Spinal cord (tissue), 10 donors: ENCODE measurements around the gene INPP5F. TPM values are rescaled to one million over a fixed set of nuclear protein-coding genes. Genes with fewer than 3 reads are reported as not detected.

Source experiments
- DNase-seq, 6 donors: peaks; one replicate each; pipeline versions ENCODE4 v3.0.0 to v3.0.0-alpha.2; 2013 to 2015; ENCODE audit warnings: low spot score in 6 of 6, low read depth in 4 of 6
- H3K27ac ChIP-seq: one replicate; pipeline ENCODE4 v1.5.1; 2013; ENCODE audit warnings: low read depth, low read length, control low read depth
- H3K27me3 ChIP-seq: one replicate; pipeline ENCODE4 v1.6.1; 2013; ENCODE audit warnings: low read length; ENCODE audit not compliant: control insufficient read depth, insufficient read depth
- H3K36me3 ChIP-seq: one replicate; pipeline ENCODE4 v1.6.1; 2013; ENCODE audit warnings: low read length; ENCODE audit not compliant: control insufficient read depth, insufficient read depth
- H3K4me1 ChIP-seq: one replicate; pipeline ENCODE4 v1.6.1; 2013; ENCODE audit warnings: low read length; ENCODE audit not compliant: control insufficient read depth, insufficient read depth
- H3K4me3 ChIP-seq: one replicate; pipeline ENCODE4 v1.5.1; 2013; ENCODE audit warnings: low read depth, low read length, control low read depth
- H3K9me3 ChIP-seq: one replicate; pipeline ENCODE4 v1.6.1; 2013; ENCODE audit warnings: low read length; ENCODE audit not compliant: control insufficient read depth, insufficient read depth
- WGBS: methylation state at CpG from one replicate; pipeline ENCODE4 v1.1.5; 2013; ENCODE audit warnings: missing lambda C conversion rate; ENCODE audit not compliant: insufficient coverage; 5-methylcytosine and 5-hydroxymethylcytosine counted together
- long read RNA-seq, 4 donors: transcript quantifications; one replicate each; lab custom pipeline, GENCODE V29; 2026
- polyA plus RNA-seq, 2 donors: library from polyadenylated mRNA; unstranded; fragments of 120-200 nt; gene quantifications; one replicate each; pipeline ENCODE4 v1.2.1, GENCODE V29; 2013; ENCODE audit not compliant: insufficient read length in 2 of 2
- total RNA-seq, 2 donors: library from RNA; depleted of rRNA in 1 of 2; stranded (reverse); fragments of 120-200 nt in 1 of 2; fragments of >200 nt in 1 of 2; gene quantifications; one replicate each; pipeline versions ENCODE4 v1.2.3 to v1.2.4, GENCODE V29; 2013 to 2014
- donor health status: healthy.

The INPP5F gene, protein sequence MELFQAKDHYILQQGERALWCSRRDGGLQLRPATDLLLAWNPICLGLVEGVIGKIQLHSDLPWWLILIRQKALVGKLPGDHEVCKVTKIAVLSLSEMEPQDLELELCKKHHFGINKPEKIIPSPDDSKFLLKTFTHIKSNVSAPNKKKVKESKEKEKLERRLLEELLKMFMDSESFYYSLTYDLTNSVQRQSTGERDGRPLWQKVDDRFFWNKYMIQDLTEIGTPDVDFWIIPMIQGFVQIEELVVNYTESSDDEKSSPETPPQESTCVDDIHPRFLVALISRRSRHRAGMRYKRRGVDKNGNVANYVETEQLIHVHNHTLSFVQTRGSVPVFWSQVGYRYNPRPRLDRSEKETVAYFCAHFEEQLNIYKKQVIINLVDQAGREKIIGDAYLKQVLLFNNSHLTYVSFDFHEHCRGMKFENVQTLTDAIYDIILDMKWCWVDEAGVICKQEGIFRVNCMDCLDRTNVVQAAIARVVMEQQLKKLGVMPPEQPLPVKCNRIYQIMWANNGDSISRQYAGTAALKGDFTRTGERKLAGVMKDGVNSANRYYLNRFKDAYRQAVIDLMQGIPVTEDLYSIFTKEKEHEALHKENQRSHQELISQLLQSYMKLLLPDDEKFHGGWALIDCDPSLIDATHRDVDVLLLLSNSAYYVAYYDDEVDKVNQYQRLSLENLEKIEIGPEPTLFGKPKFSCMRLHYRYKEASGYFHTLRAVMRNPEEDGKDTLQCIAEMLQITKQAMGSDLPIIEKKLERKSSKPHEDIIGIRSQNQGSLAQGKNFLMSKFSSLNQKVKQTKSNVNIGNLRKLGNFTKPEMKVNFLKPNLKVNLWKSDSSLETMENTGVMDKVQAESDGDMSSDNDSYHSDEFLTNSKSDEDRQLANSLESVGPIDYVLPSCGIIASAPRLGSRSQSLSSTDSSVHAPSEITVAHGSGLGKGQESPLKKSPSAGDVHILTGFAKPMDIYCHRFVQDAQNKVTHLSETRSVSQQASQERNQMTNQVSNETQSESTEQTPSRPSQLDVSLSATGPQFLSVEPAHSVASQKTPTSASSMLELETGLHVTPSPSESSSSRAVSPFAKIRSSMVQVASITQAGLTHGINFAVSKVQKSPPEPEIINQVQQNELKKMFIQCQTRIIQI
- 100 to 1,000 TPM in 1 of 2 donors, 10 to 100 TPM in 1; 99.5 to 350 TPM for total RNA-seq
- 100 to 1,000 TPM; 274 to 328 TPM for polyA plus RNA-seq
- long read RNA-seq, donor 1, full-length matches to known transcripts: 53 of 58 reads
- long read RNA-seq, donor 1, partial matches to known transcripts: 5 of 58 reads
- long read RNA-seq, donor 1, other reads (novel, unspliced or antisense): 0 of 58 reads
- long read RNA-seq, donor 2, transcript INPP5F-202 (6 exons, 3,704 nt): major isoform, 12 of 89 reads
- long read RNA-seq, donor 2, partial matches to known transcripts: 77 of 89 reads
- long read RNA-seq, donor 2, other reads (novel, unspliced or antisense): 0 of 89 reads
- long read RNA-seq, donor 3, transcript INPP5F-202 (6 exons, 3,704 nt): major isoform, 19 of 52 reads
- long read RNA-seq, donor 3, partial matches to known transcripts: 33 of 52 reads
- long read RNA-seq, donor 3, other reads (novel, unspliced or antisense): 0 of 52 reads
- long read RNA-seq, donor 4, full-length matches to known transcripts: 3 of 3 reads
- long read RNA-seq, donor 4, partial matches to known transcripts: 0 of 3 reads
- long read RNA-seq, donor 4, other reads (novel, unspliced or antisense): 0 of 3 reads

- H3K9me3 ChIP-seq: no peaks in the 10 kb centered on the region
- no peaks in the 10 kb centered on the region for H3K27me3 ChIP-seq
- peak; percentile 86 to 100 (median 96) for DNase-seq
- H3K36me3 ChIP-seq: peaks cover 2% of the 10 kb centered on the region
- peaks cover 17% of the 10 kb centered on the region for H3K4me1 ChIP-seq
- WGBS: under 1% methylated on average over 95 of the region's 95 CpGs
- peak within 1 kb of the TSS; percentile 91 for H3K27ac ChIP-seq
- peak within 1 kb of the TSS; percentile 70 for H3K4me3 ChIP-seq
These were observed at the start of gene INPP5F for GRCh38 chr10:119725828-119726675. Gene INPP5F, plus strand, starts transcription at chr10:119726050. Its CDS starts 213 bp downstream, at chr10:119726263.

GRCh38 chr10:119677126-119677525, 48.7 kb upstream of the INPP5F start:
- Histone ChIP-seq H3K9me3 (no peaks in the 10 kb centered on the region), H3K4me3 (no peak overlapping the region), H3K27me3 (no peaks in the 10 kb centered on the region), H3K27ac (no peak overlapping the region), H3K4me1 (no peaks in the 10 kb centered on the region), H3K36me3 (peaks cover 22% of the 10 kb centered on the region)
- DNase-seq: no peak
- WGBS: 100% methylated on average over 1 of the region's 6 CpGs

DNA sequence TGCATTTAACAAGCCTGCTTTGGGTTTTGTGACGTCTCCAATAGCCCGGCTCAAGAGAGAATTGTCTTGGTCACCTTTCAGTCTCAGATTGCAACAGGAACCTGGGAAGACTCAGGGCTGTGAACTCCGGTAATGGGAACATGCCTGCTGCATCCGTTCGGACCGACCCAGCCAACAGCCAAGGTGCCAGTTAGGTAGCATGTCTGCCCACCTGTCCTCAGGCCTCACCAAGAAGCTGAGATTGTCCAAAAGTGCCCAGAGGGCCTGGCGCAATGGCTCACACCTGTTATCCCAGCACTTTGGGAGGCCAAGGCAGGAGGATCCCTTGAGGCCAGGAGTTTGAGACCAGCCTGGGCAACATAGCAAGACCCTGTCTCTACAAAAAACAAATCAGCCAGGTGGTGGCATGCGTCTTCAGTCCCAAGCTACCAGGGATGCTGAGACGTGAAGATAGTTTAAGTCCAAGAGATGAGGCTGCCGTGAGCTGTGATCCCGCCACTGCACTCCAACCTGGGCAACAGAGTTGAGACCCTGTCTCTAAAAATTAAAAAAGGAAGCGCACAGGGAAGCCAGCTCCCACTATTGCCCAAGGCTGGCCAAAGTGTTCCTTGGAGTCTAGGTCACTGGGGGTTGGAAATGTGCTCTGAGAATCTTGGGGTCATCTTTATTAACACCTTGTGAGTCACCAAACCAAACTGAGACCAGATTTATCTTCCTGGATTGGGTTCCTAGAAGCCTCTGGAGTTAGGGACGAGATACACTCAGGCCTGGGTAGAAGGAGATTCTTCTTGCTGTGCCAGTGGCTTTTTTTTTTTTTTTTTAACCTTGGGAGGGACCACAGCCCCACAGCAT, 47.7 kb upstream of the INPP5F start:
- WGBS: 94% methylated on average over 11 of the region's 13 CpGs
- no peak overlapping the region for H3K27ac ChIP-seq

DNA sequence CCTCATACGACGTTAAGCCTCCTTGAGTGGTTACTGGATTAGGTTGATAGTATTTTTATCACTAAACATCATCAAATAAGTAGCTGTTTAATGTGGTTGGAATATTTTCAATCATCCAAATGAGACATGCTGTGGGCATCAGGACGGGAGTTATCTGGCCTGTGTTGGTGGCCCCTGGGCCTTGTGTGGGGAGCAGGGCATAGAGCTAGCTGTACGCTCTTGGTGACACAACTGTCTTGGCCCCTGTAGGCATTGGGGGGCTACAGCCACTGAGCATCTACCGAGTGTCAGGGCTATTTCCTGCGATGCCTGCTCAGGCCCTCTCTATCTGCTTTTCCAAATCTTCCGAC, 46.4 kb upstream of the INPP5F start:
- Histone ChIP-seq H3K4me1 (no peaks in the 10 kb centered on the region), H3K4me3 (no peak overlapping the region), H3K27me3 (no peaks in the 10 kb centered on the region), H3K36me3 (peaks cover 10% of the 10 kb centered on the region), H3K27ac (no peak overlapping the region), H3K9me3 (no peaks in the 10 kb centered on the region)
- 89% methylated on average over 2 of the region's 7 CpGs for WGBS
- DNase-seq: no peak

More for the DNA sequence above, 47.7 kb upstream of the INPP5F start:
- DNase-seq: no peak
- no peaks in the 10 kb centered on the region for H3K9me3 ChIP-seq
- peaks cover 11% of the 10 kb centered on the region for H3K36me3 ChIP-seq
- no peaks in the 10 kb centered on the region for H3K4me1 ChIP-seq
- no peak overlapping the region for H3K4me3 ChIP-seq
- no peaks in the 10 kb centered on the region for H3K27me3 ChIP-seq

DNA sequence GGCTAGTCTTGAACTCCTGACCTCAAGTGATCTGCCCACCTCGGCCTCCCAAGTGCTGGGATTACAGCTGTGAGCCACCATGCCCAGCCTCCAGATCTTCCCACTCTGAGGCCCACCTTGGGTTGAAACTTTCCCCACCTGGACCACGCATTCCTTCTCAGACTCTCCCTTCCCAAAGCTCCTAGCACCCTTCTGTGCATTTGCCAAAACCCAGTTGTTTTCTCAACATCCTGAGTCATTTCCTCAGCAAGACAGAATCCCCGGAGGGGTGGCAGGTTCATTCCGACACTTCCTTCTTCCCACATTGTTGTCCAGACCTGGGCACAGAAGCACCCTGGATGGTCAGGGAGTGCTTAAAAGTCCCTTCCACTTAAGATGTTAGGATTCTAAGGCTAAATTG, 45.8 kb upstream of the INPP5F start:
- H3K4me3 ChIP-seq: no peak overlapping the region
- no peaks in the 10 kb centered on the region for H3K9me3 ChIP-seq
- H3K27me3 ChIP-seq: no peaks in the 10 kb centered on the region
- no peak overlapping the region for H3K27ac ChIP-seq
- H3K36me3 ChIP-seq: peaks cover 10% of the 10 kb centered on the region
- no peaks in the 10 kb centered on the region for H3K4me1 ChIP-seq
- WGBS: 86% methylated on average over 2 of the region's 4 CpGs
- no peak for DNase-seq

DNA sequence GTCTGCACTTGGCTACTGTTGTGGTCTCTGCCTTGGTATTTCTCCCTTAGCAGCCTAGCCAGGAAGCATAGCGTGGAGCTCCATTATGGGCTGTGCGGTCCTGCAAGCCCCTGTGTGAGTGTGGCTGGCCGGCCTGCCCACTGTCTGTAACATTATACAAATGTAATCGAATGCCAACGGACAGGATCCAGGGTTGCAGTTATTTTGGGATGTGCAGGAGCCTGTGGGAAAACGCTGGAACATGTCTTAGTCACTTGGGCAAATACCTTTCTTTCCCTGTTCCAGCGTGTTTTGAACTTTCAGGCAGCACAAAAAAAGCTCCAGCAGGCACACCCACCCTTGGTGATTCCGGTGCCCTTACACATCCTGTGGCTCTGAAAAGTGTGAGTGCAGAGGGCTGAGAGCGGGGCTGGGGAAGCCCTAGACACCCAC, 45.2 kb upstream of the INPP5F start:
- Histone ChIP-seq H3K27ac (no peak overlapping the region), H3K4me3 (no peak overlapping the region), H3K4me1 (no peaks in the 10 kb centered on the region), H3K27me3 (no peaks in the 10 kb centered on the region), H3K36me3 (peaks cover 10% of the 10 kb centered on the region), H3K9me3 (no peaks in the 10 kb centered on the region)
- no peak for DNase-seq
- WGBS: 77% methylated on average over 4 of the region's 9 CpGs

GRCh38 chr10:119686465-119687191, 39.2 kb upstream of the INPP5F start:
- H3K4me3 ChIP-seq: peak overlapping the region; percentile 30
- peak overlapping the region; percentile 44 for H3K27ac ChIP-seq
- no peaks in the 10 kb centered on the region for H3K27me3 ChIP-seq
- H3K4me1 ChIP-seq: peaks cover 9% of the 10 kb centered on the region
- peak; percentile 62 to 95 (median 72) for DNase-seq
- no peaks in the 10 kb centered on the region for H3K36me3 ChIP-seq
- no peaks in the 10 kb centered on the region for H3K9me3 ChIP-seq
- 2% methylated on average over 12 of the region's 24 CpGs for WGBS
